Hypothalamus (tissue), 51 donors: Measurements from ENCODE around the gene GFOD1.
"Not testable (repeated sequence)": the region's sequence is repeated elsewhere in the genome, so short reads cannot be mapped to it uniquely, and the experiment has no call there.

Source experiments
- DNase-seq, 51 donors: peaks; one replicate each; lab custom pipeline; 2025; lab: John Stamatoyannopoulos, UW

Gene GFOD1

DNA sequence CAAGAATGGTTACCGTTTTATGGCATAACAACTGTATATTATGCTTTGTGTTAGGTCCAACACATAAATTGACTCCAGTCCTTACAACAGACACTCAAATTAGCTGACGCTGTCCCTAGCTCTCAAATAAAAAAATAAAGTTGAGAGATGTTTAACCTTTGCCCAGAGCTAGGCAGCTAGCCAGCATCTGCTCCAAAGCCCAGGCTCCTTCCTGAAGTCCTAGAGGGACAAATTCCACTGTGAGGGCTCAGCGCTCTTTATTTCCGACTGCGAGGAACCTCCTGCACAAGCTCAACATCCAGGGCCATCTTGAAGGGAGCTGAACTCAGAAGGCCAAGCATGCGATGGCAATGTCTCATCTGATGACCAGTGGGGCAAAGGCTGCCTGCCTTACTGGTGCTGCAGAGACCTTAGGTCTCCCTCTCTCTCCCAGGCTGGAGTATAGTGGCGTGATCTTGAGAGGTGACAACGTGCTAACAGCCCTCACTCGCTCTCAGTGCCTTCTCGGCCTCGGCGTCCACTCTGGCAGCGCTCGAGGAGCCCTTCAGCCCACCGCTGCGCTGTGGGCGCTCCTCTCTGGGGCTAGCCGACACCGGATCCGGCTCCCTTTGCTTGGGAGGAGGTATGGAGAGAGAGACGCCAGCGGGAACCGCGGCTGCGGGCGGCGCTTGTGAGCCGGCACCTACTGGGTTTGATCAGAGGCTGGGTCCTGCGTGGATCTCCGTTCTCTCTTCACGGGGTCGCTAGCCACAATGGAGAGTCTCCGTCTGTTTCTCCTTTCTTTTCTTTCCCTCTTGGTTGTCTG lies 24.7 kb upstream of the GFOD1 start:
- DNase-seq = no peak

DNA sequence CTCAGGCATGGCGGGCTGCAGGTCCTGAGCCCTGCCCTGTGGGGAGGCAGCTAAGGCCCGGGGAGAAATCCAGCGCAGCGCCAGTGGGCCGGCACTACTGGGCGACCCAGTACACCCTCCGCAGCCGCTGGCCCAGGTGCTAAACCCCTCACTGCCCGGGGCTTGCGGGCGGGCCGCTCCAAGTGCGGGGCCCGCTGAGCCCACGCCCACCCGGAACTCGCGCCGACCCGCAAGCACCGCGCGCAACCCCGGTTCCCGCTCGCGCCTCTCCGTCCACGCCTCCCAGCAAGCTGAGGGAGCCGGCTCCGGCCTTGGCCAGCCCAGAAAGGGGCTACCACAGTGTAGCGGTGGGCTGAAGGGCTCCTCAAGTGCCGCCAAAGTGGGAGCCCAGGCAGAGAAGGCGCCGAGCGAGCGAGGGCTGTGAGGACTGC lies 23.8 kb upstream of the GFOD1 start:
- not testable (repeated sequence) for DNase-seq

DNA sequence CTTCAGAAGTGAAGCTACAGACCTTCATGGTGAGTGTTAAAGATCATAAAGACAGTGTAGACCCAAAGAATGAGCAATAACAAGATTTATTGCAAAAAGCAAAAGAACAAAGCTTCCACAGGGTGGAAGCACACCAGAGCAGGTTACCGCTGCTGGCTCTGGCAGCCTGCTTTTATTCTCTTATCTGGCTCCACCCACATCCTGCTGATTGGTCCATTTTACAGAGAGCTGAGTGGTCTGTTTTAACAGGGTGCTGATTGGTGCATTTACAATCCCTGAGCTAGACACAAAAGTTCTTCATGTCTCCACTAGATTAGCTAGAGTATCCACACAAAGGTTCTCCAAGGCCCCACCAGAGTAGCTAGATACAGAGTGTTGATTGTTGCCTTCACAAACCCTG lies 23.0 kb upstream of the GFOD1 start:
- DNase-seq = not testable (repeated sequence)

- DNase-seq = no peak
These were observed 21.6 kb upstream of the GFOD1 start for GRCh38 chr6:13508711-13509705.

GRCh38 chr6:13507306-13507860 lies 20.0 kb upstream of the GFOD1 start:
- DNase-seq = no peak

DNA sequence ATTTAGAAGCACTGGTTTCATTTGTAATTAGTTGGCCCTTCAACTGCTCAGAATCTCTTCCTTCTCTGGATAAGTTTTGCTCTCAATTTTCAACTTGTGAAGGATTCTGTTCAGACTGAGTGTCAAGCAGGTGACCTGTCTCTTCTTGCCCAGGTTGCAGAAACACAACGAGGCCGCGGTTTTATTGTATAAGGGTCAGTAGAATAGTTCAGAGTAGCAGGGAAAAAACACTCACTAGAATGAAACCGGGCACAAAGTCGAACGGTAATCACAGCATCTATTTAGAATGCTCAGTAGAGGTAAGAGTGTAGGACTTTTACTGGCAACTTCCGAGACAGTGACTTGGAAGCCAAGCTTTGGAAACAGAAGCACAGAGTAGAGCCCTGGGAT lies 17.9 kb upstream of the GFOD1 start:
- DNase-seq = no peak

DNA sequence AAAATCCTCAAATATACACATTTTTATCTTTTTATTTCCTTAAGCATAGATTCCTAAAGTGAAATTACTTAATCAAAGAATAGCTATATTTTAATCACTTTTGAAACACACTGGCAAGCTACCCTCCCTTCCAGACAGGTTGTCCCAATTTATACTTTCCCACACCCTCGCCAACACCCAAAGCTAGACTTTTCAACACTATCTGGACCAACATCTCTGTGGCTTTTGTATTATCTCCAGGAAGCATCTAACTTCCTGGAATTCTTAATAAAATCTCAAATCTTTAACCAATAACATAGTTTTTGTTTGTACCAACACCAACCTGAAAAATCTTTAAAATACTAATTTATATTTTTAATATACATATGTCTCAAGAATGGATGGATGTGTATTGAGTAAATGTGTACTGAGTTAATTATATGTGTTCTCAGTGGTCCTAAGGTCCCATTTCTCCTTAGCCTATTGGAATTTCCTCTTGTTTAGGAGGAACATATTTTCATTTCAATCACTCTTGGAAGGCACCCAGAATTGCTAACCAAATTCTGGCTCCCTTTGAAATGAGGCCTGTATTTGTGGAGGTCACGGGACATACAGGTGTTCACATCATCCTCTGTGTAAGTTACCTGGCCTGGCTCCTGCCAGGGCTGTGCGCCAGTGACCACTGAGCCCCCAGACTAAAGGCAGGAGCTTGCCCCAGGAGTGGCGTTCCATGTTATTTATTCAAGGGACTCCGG lies 17.4 kb upstream of the GFOD1 start:
- DNase-seq = no peak

DNA sequence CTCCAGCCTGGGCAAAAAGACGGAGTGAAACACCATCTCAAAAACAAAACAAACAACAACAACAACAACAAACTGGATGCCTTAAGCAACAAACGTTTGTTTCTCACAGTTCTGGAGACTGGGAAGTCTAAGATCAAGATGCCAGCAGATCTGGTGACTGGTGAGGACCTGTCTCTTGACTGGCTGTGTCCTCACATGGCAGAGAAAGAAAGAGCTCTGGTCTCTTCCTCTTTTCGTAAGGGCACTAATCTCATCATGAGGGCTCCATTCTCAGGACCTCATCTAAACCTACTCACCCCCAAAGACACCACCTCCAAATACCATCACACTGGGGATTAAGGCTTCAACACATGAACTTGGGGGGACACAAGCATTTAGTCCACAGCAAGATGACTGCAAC lies 13.5 kb upstream of the GFOD1 start:
- no peak for DNase-seq

DNA sequence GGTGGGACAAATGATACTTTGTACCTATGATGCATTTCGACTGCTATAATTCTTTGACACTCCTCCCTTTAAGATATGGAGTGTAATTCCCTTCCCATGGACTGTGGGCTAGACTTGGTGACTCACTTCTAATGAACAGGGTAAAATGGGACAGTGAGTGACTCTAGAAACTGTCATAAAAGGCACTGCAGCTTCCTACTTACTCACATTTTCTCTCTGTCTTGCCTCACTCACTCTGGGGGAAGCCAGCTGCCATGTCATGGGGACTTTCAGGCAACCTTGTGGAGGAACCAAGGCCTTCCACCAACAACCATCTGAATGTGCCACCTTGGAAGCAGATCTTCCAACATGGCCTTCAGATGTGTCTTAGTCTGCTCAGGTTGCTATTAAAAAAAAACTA lies 12.9 kb upstream of the GFOD1 start:
- DNase-seq = no peak

DNA sequence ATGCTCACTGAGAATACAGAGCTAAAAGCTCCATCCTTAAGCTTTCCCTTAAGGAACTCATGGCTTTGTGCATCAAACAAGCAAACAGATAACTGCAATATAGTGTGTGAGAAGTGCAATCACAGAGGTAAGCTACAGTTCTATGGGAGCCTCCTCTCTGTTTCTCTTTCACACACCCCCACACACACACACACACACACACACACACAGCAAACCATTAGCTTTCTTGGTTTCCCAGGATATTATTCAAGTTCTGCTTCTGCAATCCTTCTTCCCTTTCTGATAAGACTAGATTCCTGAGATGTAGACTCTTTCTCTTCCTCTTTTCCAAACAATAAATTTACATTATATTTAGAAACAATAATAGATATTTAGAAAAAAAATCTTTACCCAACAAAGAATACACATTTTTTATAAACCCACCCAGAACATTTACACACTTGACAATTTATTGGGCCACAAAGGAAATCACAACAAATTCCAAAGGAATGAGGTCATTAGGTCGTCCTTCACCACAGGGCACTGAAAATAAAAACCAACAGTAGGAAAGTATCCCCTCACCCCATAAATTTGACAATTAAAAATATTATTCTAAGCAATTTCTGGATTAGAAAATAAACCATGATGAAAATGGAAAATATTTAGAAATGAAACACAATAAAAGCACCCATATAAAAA lies 9.3 kb upstream of the GFOD1 start:
- DNase-seq = no peak

GRCh38 chr6:13495818-13496217 lies 8.4 kb upstream of the GFOD1 start:
- no peak for DNase-seq

DNA sequence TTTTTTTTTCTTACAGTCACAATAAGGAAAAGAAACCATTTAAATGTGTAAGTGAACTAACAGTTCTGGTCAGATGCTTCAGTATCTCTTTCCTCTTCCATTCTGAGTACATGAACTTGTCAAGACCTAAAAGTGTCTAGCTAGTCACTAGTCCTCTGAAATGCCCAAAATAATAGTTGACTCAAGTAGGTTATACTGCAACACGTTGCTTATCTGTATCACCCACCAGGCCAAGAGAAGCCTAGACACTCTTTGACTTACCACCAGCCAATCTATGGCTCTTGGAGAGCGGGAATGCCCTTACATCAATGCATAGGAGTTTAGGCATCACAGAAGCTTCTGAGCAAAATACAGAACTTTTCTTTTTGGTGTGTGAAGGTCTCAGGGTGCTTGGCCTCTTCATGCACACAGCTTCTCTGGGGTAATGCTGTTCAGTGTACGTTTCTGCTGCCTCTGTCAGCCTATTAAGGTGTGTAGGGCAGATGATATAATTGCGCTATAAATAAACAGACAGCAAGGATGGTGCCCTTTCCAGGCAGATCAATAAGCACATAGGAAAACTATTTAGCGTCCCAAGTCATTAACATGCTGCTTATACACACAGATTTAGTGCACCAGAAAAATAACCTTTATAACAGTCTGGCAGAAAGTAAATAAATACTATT lies 7.8 kb upstream of the GFOD1 start:
- DNase-seq = no peak

GRCh38 chr6:13494137-13494536 lies 6.7 kb upstream of the GFOD1 start:
- no peak for DNase-seq

DNA sequence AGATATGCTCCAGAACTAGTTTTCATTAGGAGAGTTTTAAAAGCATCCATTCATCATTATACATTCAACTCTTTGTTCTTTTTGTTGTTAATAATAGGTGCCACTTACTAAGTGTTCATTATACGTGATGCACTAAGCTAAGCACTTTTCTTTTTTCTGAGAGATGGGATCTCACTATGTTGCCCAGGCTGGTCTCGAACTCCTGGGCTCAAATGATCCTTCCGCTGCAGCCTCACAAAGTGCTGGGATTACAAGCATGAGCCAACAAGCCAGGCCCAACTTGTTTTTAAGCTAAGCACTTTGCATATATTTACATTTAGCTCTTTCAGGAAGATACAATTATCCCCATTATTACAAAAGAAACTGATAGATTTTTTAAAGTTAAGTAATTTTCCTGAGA lies 5.7 kb upstream of the GFOD1 start:
- DNase-seq = no peak

- DNase-seq = no peak
These were observed 5.0 kb upstream of the GFOD1 start for GRCh38 chr6:13492357-13492756.

GRCh38 chr6:13491538-13491937 lies 4.1 kb upstream of the GFOD1 start:
- no peak for DNase-seq

DNA sequence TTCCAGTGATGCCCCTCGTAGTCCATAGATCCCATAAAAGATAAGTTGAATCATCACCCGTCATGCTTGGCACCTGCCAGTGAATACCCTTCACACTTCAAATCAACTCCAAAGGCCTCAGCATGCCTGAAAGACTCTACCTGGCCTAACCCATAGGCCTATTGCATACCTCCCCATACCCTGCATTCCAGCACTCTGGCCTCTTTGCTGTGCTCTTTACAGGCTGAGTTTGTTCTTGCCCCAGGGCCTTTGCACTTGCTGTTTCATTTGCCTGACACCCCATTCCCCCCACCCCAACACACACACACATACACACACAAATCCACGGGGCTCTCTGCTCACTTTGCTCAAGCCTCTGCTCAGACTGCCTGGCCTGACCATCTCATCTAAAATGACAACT lies 3.0 kb upstream of the GFOD1 start:
- DNase-seq = no peak

DNA sequence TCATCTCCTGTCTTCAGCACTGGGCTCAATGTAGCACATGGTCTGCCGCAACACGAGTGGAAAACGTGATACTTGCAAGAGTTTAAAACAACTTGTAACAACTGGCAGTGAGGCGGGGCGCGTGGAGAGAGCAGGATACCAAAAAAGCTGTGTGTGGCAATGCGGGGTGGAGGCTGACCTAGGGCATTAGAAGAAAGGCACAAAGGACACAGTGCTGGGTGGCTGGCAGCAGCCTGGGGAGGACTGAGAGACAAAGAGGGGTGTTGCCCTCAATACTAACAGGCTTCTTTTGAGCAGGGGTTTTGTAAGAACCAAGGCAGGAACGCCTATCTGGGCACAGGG lies 1.5 kb upstream of the GFOD1 start:
- no peak for DNase-seq

DNA sequence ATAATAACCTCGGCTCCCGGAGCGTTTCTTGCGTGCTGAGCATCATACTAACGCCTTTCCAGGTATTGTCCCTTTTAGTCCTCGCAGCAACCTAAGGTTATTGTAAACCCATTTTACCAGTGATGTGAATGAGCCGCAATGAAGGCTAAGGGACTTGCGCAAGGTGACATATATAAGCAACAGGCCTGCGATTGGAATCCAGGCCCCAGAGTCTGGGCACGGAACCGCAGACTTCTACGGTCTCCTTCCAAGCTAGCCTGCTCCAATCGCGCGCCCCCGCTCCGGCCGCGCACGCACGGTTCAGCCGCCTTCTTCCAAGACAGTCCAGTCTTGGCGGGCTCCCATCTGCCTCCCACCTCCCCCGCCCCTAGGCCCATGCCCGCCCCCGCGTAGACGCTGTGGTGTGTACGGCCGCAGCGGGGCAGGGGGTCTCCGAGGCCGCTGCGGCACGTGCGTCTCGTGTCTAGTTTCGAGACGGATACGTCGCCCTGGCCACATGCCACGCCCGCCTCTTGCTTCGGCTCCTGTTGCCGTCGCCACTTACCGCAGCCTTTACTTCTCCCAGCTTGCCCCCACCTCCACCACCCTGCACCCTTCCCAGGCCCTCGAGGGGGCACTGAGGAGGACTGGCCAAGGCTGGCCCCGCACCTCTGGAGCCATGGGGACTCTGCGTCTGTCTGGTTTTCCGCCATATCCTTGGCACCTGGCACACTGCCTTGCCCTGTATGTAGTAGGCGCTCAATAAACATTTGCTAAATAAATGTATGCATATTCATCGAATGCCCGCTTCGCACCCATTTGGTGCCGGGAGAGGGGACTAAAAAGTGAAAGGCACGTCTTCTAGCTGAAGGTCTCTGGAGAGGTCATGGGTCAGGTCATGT lies 855 bp upstream of the GFOD1 start:
- DNase-seq = peak in 23 of 51 donors; percentile 10 to 60 (median 37)
